Glomerular visceral epithelial cell (primary cell): ENCODE results near the gene ABHD18.
"Not testable (repeated sequence)": the region's sequence is repeated elsewhere in the genome, so short reads cannot be mapped to it uniquely, and the experiment has no call there.

ENCODE experiments used
- DNase-seq: peaks from one replicate; pipeline ENCODE4 v3.0.0-alpha.2; 2016; ENCODE audit errors: extremely low spot score

The ABHD18 gene

GRCh38 chr4:127988638-127989037 lies 23.4 kb downstream of the ABHD18 start:
- DNase-seq: no peak

- DNase-seq: no peak
These were observed 27.9 kb downstream of the ABHD18 start for GRCh38 chr4:127993151-127993550.

- peak; percentile 10 for DNase-seq
These were observed 30.6 kb downstream of the ABHD18 start for GRCh38 chr4:127995776-127996175.

GRCh38 chr4:127996521-127996920 lies 31.3 kb downstream of the ABHD18 start:
- DNase-seq: not testable (repeated sequence)

GRCh38 chr4:127997534-127998388 lies 32.6 kb downstream of the ABHD18 start:
- peak; percentile 31 for DNase-seq

GRCh38 chr4:128006592-128006991 lies 41.4 kb downstream of the ABHD18 start:
- DNase-seq: peak; percentile 3

- no peak for DNase-seq
These were observed 44.2 kb downstream of the ABHD18 start for GRCh38 chr4:128009428-128009827.

GRCh38 chr4:128025319-128025718 lies 60.1 kb downstream of the ABHD18 start:
- DNase-seq: no peak

GRCh38 chr4:128029907-128030306 lies 64.7 kb downstream of the ABHD18 start:
- DNase-seq: no peak

GRCh38 chr4:128031756-128032384 lies 66.7 kb downstream of the ABHD18 start:
- no peak for DNase-seq

GRCh38 chr4:128039568-128039967 lies 74.4 kb downstream of the ABHD18 start:
- no peak for DNase-seq

- not testable (repeated sequence) for DNase-seq
These were observed 81.8 kb downstream of the ABHD18 start for GRCh38 chr4:128047019-128047418.

- DNase-seq: not testable (repeated sequence)
These were observed 82.3 kb downstream of the ABHD18 start for GRCh38 chr4:128047514-128047913.

- not testable (repeated sequence) for DNase-seq
These were observed 86.0 kb downstream of the ABHD18 start for GRCh38 chr4:128051229-128051628.

- DNase-seq: not testable (repeated sequence)
These were observed 89.7 kb downstream of the ABHD18 start for GRCh38 chr4:128054907-128055306.

GRCh38 chr4:128055441-128056206 lies 90.4 kb downstream of the ABHD18 start:
- not testable (repeated sequence) for DNase-seq

GRCh38 chr4:128056396-128056795 lies 91.2 kb downstream of the ABHD18 start:
- no peak for DNase-seq

GRCh38 chr4:128060121-128060698 lies 95.0 kb downstream of the ABHD18 start:
- DNase-seq: no peak

GRCh38 chr4:128060699-128061565 lies 95.7 kb downstream of the ABHD18 start, which contains the start of gene LARP1B:
Gene LARP1B (plus strand): TSS chr4:128061312. CDS start chr4:128074952, 13,640 bp downstream.
- DNase-seq: peak; percentile 99

GRCh38 chr4:128061566-128062536 lies 96.6 kb downstream of the ABHD18 start:
- peak; percentile 70 for DNase-seq
